HepG2 (cell line): ENCODE results near the gene KIF1C. TPM values are rescaled to one million over a fixed set of nuclear protein-coding genes. Genes with fewer than 3 reads are reported as not detected.

Source experiments
- CC2D1A ChIP-seq: sonication (generic); formaldehyde crosslinking; IDR thresholded peaks from 2 replicates; pipeline ENCODE4 v1.8.1; 2023; ENCODE audit warnings: mild to moderate bottlenecking, missing genetic modification reagents
- EP300 ChIP-seq, 3 experiments: sonication (generic) in 1 of 3; formaldehyde crosslinking in 1 of 3; IDR thresholded peaks; 2 replicates each; pipeline versions ENCODE4 v1.5.1 to v1.6.1; 2011 to 2020; ENCODE audit warnings: low read depth in 2 of 3, low read length in 2 of 3, borderline replicate concordance in 1 of 3, improper control_type of control experiment in 1 of 3, mild to moderate bottlenecking in 1 of 3, missing genetic modification reagents in 1 of 3, moderate library complexity in 1 of 3
- FOXA3 ChIP-seq: IDR thresholded peaks from 2 replicates; pipeline ENCODE4 v1.6.1; 2016; ENCODE audit warnings: missing genetic modification reagents, missing compliant biosample characterization
- GPN1 ChIP-seq: sonication (generic); formaldehyde crosslinking; IDR thresholded peaks from 2 replicates; pipeline ENCODE4 v1.5.1; 2020; ENCODE audit warnings: missing genetic modification reagents, borderline replicate concordance
- HDAC2 ChIP-seq: sonication (generic); formaldehyde crosslinking; IDR thresholded peaks from 2 replicates; pipeline ENCODE4 v1.4.0; 2020; ENCODE audit warnings: missing genetic modification reagents
- HNF1B ChIP-seq: sonication (generic); formaldehyde crosslinking; IDR thresholded peaks from 2 replicates; pipeline ENCODE4 v1.5.1; 2020; ENCODE audit warnings: mild to moderate bottlenecking, moderate library complexity, missing genetic modification reagents
- IRF2 ChIP-seq: IDR thresholded peaks from 2 replicates; pipeline ENCODE4 v1.6.1; 2018; ENCODE audit warnings: missing genetic modification reagents, missing compliant biosample characterization
- IRX3 ChIP-seq: sonication (generic); formaldehyde crosslinking; IDR thresholded peaks from 2 replicates; pipeline ENCODE4 v1.8.1; 2023; ENCODE audit warnings: mild to moderate bottlenecking, low read depth, missing genetic modification reagents, borderline replicate concordance
- KLF15 ChIP-seq: sonication (generic); formaldehyde crosslinking; IDR thresholded peaks from 2 replicates; pipeline ENCODE4 v1.8.1; 2023; ENCODE audit warnings: borderline replicate concordance, mild to moderate bottlenecking, inconsistent platforms, missing genetic modification reagents, mixed read lengths
- MEIS1 ChIP-seq: sonication (generic); formaldehyde crosslinking; IDR thresholded peaks from 2 replicates; pipeline ENCODE4 v1.9.0; 2021; ENCODE audit warnings: mild to moderate bottlenecking, missing genetic modification reagents, moderate library complexity, borderline replicate concordance
- PCBP1 ChIP-seq: fragments of 200-400 bp; formaldehyde crosslinking; IDR thresholded peaks from 2 replicates; pipeline ENCODE4 v1.6.1; 2017; ENCODE audit warnings: mild to moderate bottlenecking, low read depth, low read length, borderline replicate concordance
- PHB2 ChIP-seq: fragments of 450-650 bp; IDR thresholded peaks from 2 replicates; pipeline ENCODE4 v1.6.1; 2018; ENCODE audit not compliant: partially characterized antibody
- RBFOX2 ChIP-seq: fragments of 200-400 bp; formaldehyde crosslinking; IDR thresholded peaks from 2 replicates; pipeline ENCODE4 v1.6.1; 2017; ENCODE audit warnings: low read depth, mild to moderate bottlenecking, low read length
- RFXANK ChIP-seq: IDR thresholded peaks from 2 replicates; pipeline ENCODE4 v1.6.1; 2016
- SIN3B ChIP-seq: fragments of 150-350 bp; IDR thresholded peaks from 2 replicates; pipeline ENCODE4 v1.6.1; 2014; ENCODE audit warnings: low read length
- THAP7 ChIP-seq: sonication (generic); formaldehyde crosslinking; IDR thresholded peaks from 2 replicates; pipeline ENCODE4 v1.8.1; 2023; ENCODE audit warnings: mild to moderate bottlenecking, missing genetic modification reagents
- UBTF ChIP-seq: sonication (generic); formaldehyde crosslinking; IDR thresholded peaks from 2 replicates; pipeline ENCODE4 v1.4.0; 2020; ENCODE audit warnings: mild to moderate bottlenecking, missing genetic modification reagents
- ZNF138 ChIP-seq: sonication (generic); formaldehyde crosslinking; IDR thresholded peaks from 2 replicates; pipeline ENCODE4 v1.5.0; 2020; ENCODE audit warnings: mild to moderate bottlenecking, low read depth, missing genetic modification reagents
- ZNF329 ChIP-seq: sonication (generic); formaldehyde crosslinking; IDR thresholded peaks from 2 replicates; pipeline ENCODE4 v1.9.0; 2021; ENCODE audit warnings: low read depth, mild to moderate bottlenecking, missing genetic modification reagents
- ZNF567 ChIP-seq: sonication (generic); formaldehyde crosslinking; IDR thresholded peaks from 2 replicates; pipeline ENCODE4 v1.8.1; 2023; ENCODE audit warnings: mild to moderate bottlenecking, missing genetic modification reagents, borderline replicate concordance
- ZNF577 ChIP-seq: sonication (generic); formaldehyde crosslinking; IDR thresholded peaks from 2 replicates; pipeline ENCODE4 v1.4.0; 2020; ENCODE audit warnings: mild to moderate bottlenecking, low read depth, missing genetic modification reagents, borderline replicate concordance
- ZNF703 ChIP-seq: sonication (generic); formaldehyde crosslinking; IDR thresholded peaks from 2 replicates; pipeline ENCODE4 v1.5.1; 2020; ENCODE audit warnings: missing genetic modification reagents, mild to moderate bottlenecking, moderate library complexity, borderline replicate concordance
- ZNF883 ChIP-seq: sonication (generic); formaldehyde crosslinking; IDR thresholded peaks from 2 replicates; pipeline ENCODE4 v1.5.1; 2020; ENCODE audit warnings: mild to moderate bottlenecking, missing genetic modification reagents; ENCODE audit errors: not compliant biosample characterization
- ZSCAN25 ChIP-seq: sonication (generic); formaldehyde crosslinking; IDR thresholded peaks from 2 replicates; pipeline ENCODE4 v1.8.0; 2022; ENCODE audit warnings: mild to moderate bottlenecking, missing genetic modification reagents
- polyA plus RNA-seq, 8 experiments: library from polyadenylated mRNA; depleted of rRNA in 3 of 8; stranded (reverse) in 7 of 8; unstranded in 1 of 8; fragments of >200 nt; fragmentation: Illumina TruSeq in 4 of 8; extraction: Trizol in 4 of 8; gene quantifications; 2 replicates each; pipeline versions ENCODE4 v1.2.1 to v1.2.3, GENCODE V29; 2011 to 2016; ENCODE audit warnings: low read depth in 4 of 8, missing spikeins in 1 of 8, mixed read lengths in 1 of 8; ENCODE audit not compliant: insufficient read depth in 1 of 8
- total RNA-seq, 5 experiments: library from RNA; depleted of rRNA; stranded (reverse); fragments of >200 nt; fragmentation: Illumina TruSeq; extraction: Trizol; gene quantifications; 2 replicates each; pipeline ENCODE4 v1.2.3, GENCODE V29; 2016; ENCODE audit warnings: low read depth in 1 of 5

Gene KIF1C
- total and polyA plus RNA-seq, 2 of the 13 experiments (the other 11 are each of a cell fraction or from before 2014, with no cell fraction given) = 70.0 to 104 TPM

GRCh38 chr17:4967539-4968485 is 29.9 kb upstream of the KIF1C start, which contains the start of gene SPAG7 (continued):
- TF ChIP-seq IRF2 (CRISPR knock-in tag) = peak; percentile 67; the same call in 1 of the 2 replicates
- peak in 1 of 2 experiments; percentile 3; a peak in 1 of 4 replicates for TF ChIP-seq EP300 (IDR thresholded peaks at IDR 0.05; ENCODE audit: low read depth in 2 of 2, low read length in 2 of 2)
- TF ChIP-seq EP300 (CRISPR knock-in tag; IDR thresholded peaks at IDR 0.05; ENCODE audit: borderline replicate concordance) = 0 out of 2 replicates have a peak, but pooled peaks have one; percentile 13
- TF ChIP-seq IRX3 (CRISPR knock-in tag) = no peak
- TF ChIP-seq ZNF567 (CRISPR knock-in tag) = 0 out of 2 replicates have a peak, but pooled peaks have one; percentile 34
- TF ChIP-seq ZNF577 (CRISPR knock-in tag) = no peak
- no peak for TF ChIP-seq KLF15
- TF ChIP-seq ZNF138 (CRISPR knock-in tag) = no peak
- TF ChIP-seq PCBP1 = peak; percentile 73
- TF ChIP-seq FOXA3 (CRISPR knock-in tag) = peak; percentile 61; the same call in 1 of the 2 replicates
- TF ChIP-seq PHB2 = no peak
- TF ChIP-seq MEIS1 (CRISPR knock-in tag) = no peak
- 0 out of 2 replicates have a peak, but pooled peaks have one; percentile 58 for TF ChIP-seq ZNF329 (CRISPR knock-in tag)
- 0 out of 2 replicates have a peak, but pooled peaks have one; percentile 27 for TF ChIP-seq RFXANK
- TF ChIP-seq RBFOX2 = peak; percentile 94
- TF ChIP-seq SIN3B = no peak
- peak; percentile 11 for TF ChIP-seq ZNF883
- 0 out of 2 replicates have a peak, but pooled peaks have one; percentile 75 for TF ChIP-seq ZNF703 (CRISPR knock-in tag)
- TF ChIP-seq HNF1B (CRISPR knock-in tag) = peak; percentile 38; the same call in 1 of the 2 replicates
- no peak; the same call in 1 of the 2 replicates for TF ChIP-seq HDAC2 (CRISPR knock-in tag)
- TF ChIP-seq ZSCAN25 (CRISPR knock-in tag) = peak; percentile 55; the same call in 1 of the 2 replicates
- peak; percentile 98 for TF ChIP-seq THAP7 (CRISPR knock-in tag)
- TF ChIP-seq GPN1 (CRISPR knock-in tag) = no peak
- TF ChIP-seq UBTF (CRISPR knock-in tag) = peak; percentile 80
- no peak for TF ChIP-seq CC2D1A (CRISPR knock-in tag)
